GM23338 (cell line): ENCODE results near the gene GNG7. TPM values are rescaled to one million over a fixed set of nuclear protein-coding genes. Genes with fewer than 3 reads are reported as not detected.

Experiments
- ATAC-seq: fragments of 200-7000 bp; cut with Tn5 transposase; 3 replicates; pipeline ENCODE4 v1.9.1; 2020
- DNase-seq: peaks from one replicate; pipeline ENCODE4 v3.0.0-alpha.2; 2015; ENCODE audit warnings: low spot score
- H2AFZ ChIP-seq: fragments of 200-600 bp; sonication (generic); 2 replicates; pipeline ENCODE4 v1.8.0; 2016; ENCODE audit warnings: antibody characterized with exemption, mild to moderate bottlenecking, moderate library complexity
- H3F3A ChIP-seq: fragments of 200-600 bp; sonication (generic); replicated peaks from 2 replicates; pipeline ENCODE4 v1.8.0; 2017; ENCODE audit warnings: antibody characterized with exemption, mixed run types, low read depth
- H3K27ac ChIP-seq: fragments of 200-600 bp; sonication (generic); 2 replicates; pipeline ENCODE4 v1.6.1; 2016; ENCODE audit warnings: low read depth
- H3K27me3 ChIP-seq: fragments of 200-600 bp; sonication (generic); 2 replicates; pipeline ENCODE4 v1.8.0; 2016; ENCODE audit warnings: mild to moderate bottlenecking, mixed run types, moderate library complexity; ENCODE audit not compliant: insufficient read depth
- H3K36me3 ChIP-seq: fragments of 200-600 bp; sonication (generic); 2 replicates; pipeline ENCODE4 v1.8.0; 2016; ENCODE audit warnings: mild to moderate bottlenecking; ENCODE audit not compliant: insufficient read depth
- H3K4me1 ChIP-seq: fragments of 200-600 bp; sonication (generic); 2 replicates; pipeline ENCODE4 v1.8.0; 2016; ENCODE audit warnings: mild to moderate bottlenecking, moderate library complexity; ENCODE audit not compliant: insufficient read depth
- H3K4me2 ChIP-seq: fragments of 200-600 bp; sonication (generic); 2 replicates; pipeline ENCODE4 v1.7.1; 2017; ENCODE audit warnings: mixed run types
- H3K4me3 ChIP-seq: fragments of 200-600 bp; sonication (generic); 2 replicates; pipeline ENCODE4 v1.6.1; 2016; ENCODE audit warnings: mixed run types
- H3K79me2 ChIP-seq: fragments of 200-600 bp; sonication (generic); replicated peaks from 2 replicates; pipeline ENCODE4 v1.8.0; 2017; ENCODE audit warnings: mild to moderate bottlenecking; ENCODE audit not compliant: insufficient read depth
- H3K9me2 ChIP-seq: fragments of 200-600 bp; sonication (generic); 2 replicates; pipeline ENCODE4 v1.8.0; 2017; ENCODE audit not compliant: insufficient read depth
- H4K20me1 ChIP-seq: fragments of 200-600 bp; sonication (generic); replicated peaks from 2 replicates; pipeline ENCODE4 v1.8.0; 2017; ENCODE audit warnings: mild to moderate bottlenecking; ENCODE audit not compliant: insufficient read depth
- H3K27ac Mint-ChIP-seq: 2 replicates; pipeline ENCODE4 v1.8.0; 2020; ENCODE audit warnings: inconsistent platforms, mild to moderate bottlenecking, moderate library complexity, mixed read lengths
- H3K27me3 Mint-ChIP-seq: 3 replicates; pipeline ENCODE4 v1.8.0; 2022; ENCODE audit warnings: low read depth, mild to moderate bottlenecking, moderate library complexity, mixed read lengths, inconsistent platforms; ENCODE audit not compliant: insufficient read depth, poor library complexity
- H3K36me3 Mint-ChIP-seq: 3 replicates; pipeline ENCODE4 v1.8.0; 2021; ENCODE audit warnings: low read depth, mild to moderate bottlenecking, inconsistent platforms, moderate library complexity, mixed read lengths
- H3K4me1 Mint-ChIP-seq: 3 replicates; pipeline ENCODE4 v1.8.0; 2020; ENCODE audit warnings: mild to moderate bottlenecking, inconsistent platforms, mixed read lengths
- H3K4me3 Mint-ChIP-seq: 3 replicates; pipeline ENCODE4 v1.8.0; 2021; ENCODE audit warnings: moderate library complexity, mild to moderate bottlenecking, inconsistent platforms, mixed read lengths
- H3K9me3 Mint-ChIP-seq: 3 replicates; pipeline ENCODE4 v1.8.0; 2020; ENCODE audit warnings: moderate library complexity, mild to moderate bottlenecking, inconsistent platforms, mixed read lengths
- CREB1 ChIP-seq: fragments of 250-450 bp; sonication (Bioruptor Pico); IDR thresholded peaks from 2 replicates; pipeline ENCODE4 v1.5.0; 2020; ENCODE audit warnings: low read depth, mild to moderate bottlenecking, moderate library complexity
- CTCF ChIP-seq, 2 experiments: fragments of 200-600 bp in 1 of 2; sonication (generic) in 1 of 2; conservative IDR thresholded peaks; 2 replicates each; pipeline versions ENCODE4 v1.5.1 to v1.6.1; 2016 to 2017; ENCODE audit warnings: antibody characterized with exemption in 2 of 2, low read depth in 2 of 2, mild to moderate bottlenecking in 2 of 2, moderate library complexity in 1 of 2
- ETS1 ChIP-seq: IDR thresholded peaks from 2 replicates; pipeline ENCODE4 v1.6.1; 2016; ENCODE audit warnings: antibody characterized with exemption
- EZH2 ChIP-seq: fragments of 200-600 bp; sonication (generic); IDR thresholded peaks from one replicate; pipeline ENCODE4 v1.8.0; 2017; ENCODE audit warnings: antibody characterized with exemption, mild to moderate bottlenecking, low read depth; ENCODE audit not compliant: unreplicated experiment
- JUNB ChIP-seq: IDR thresholded peaks from one replicate; pipeline ENCODE4 v1.6.1; 2016; ENCODE audit warnings: antibody characterized with exemption; ENCODE audit not compliant: unreplicated experiment
- NANOG ChIP-seq: IDR thresholded peaks from 2 replicates; pipeline ENCODE4 v1.6.1; 2016; ENCODE audit warnings: antibody characterized with exemption, borderline replicate concordance
- POLR2AphosphoS5 ChIP-seq: IDR thresholded peaks from 2 replicates; pipeline ENCODE4 v1.6.1; 2016; ENCODE audit warnings: antibody characterized with exemption, low read depth
- STAT1 ChIP-seq: IDR thresholded peaks from one replicate; pipeline ENCODE4 v1.6.1; 2016; ENCODE audit warnings: antibody characterized with exemption; ENCODE audit not compliant: unreplicated experiment
- ZNF114 ChIP-seq: fragments of 250-450 bp; sonication (Bioruptor Pico); IDR thresholded peaks from 2 replicates; pipeline ENCODE4 v1.5.0; 2020; ENCODE audit warnings: mild to moderate bottlenecking, moderate library complexity
- ZNF331 ChIP-seq: fragments of 250-450 bp; sonication (Bioruptor Pico); IDR thresholded peaks from 2 replicates; pipeline ENCODE4 v1.5.0; 2020; ENCODE audit warnings: low read depth, mild to moderate bottlenecking, moderate library complexity
- polyA plus RNA-seq: library from polyadenylated mRNA; unstranded; fragments of >200 nt; fragmentation: Nextera tagmentation; extraction: Ambion mirVana; gene quantifications from 2 replicates; pipeline ENCODE4 v1.2.1, GENCODE V29; 2016
- total RNA-seq: library from RNA; depleted of rRNA; stranded (reverse); fragments of >200 nt; shearing (Covaris generic); gene quantifications from 2 replicates; pipeline ENCODE4 v1.2.3, GENCODE V29; 2014
- TF ChIP-seq, protein P1 (sequence below): IDR thresholded peaks from one replicate; pipeline ENCODE4 v1.6.1; 2018; ENCODE audit warnings: antibody characterized with exemption; ENCODE audit not compliant: unreplicated experiment
- TF ChIP-seq, protein P2 (sequence below): fragments of 250-450 bp; sonication (Bioruptor Pico); IDR thresholded peaks from 2 replicates; pipeline ENCODE4 v1.5.0; 2020; ENCODE audit warnings: mild to moderate bottlenecking, moderate library complexity

The GNG7 gene
- total and polyA plus RNA-seq, 2 experiments from 2014 or later: 5.1 to 5.4 TPM

DNA sequence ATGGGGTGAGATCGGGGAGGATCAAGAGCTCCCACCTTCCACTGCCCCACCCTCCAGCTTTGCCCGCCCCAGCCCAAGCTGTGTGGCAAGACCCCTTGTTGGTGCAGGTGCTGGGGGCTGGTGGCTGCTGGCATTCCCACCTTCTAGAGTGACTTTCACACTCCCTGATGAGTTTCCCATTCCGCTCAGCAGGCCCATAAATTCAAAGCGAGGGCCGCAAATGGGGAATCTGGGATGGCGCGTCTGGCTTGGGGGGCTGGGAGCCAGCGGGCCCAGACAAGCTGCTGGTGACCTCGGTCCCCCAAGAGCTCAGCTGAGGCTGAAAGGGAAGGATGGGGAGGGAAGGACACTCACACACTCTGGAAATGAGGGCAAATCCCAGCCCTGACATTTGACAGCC lies 116.3 kb downstream of the GNG7 start (continued):
- TF ChIP-seq CTCF (conservative IDR thresholded peaks at IDR 0.05; ENCODE audit: low read depth in 2 of 2) (no peak), STAT1 (no peak), ETS1 (no peak), EZH2 (no peak), CREB1 (CRISPR knock-in tag) (no peak), POLR2AphosphoS5 (no peak)

- Mint-ChIP-seq H3K27me3 (peaks cover 24% of the 10 kb centered on the region), H3K4me3 (no peak overlapping the region; the same call in 2 of the 3 replicates), H3K4me1 (peaks cover 29% of the 10 kb centered on the region), H3K9me3 (peaks cover 29% of the 10 kb centered on the region), H3K27ac (no peak overlapping the region), H3K36me3 (peaks cover 22% of the 10 kb centered on the region)
- Histone ChIP-seq H3K4me1 (peaks cover 31% of the 10 kb centered on the region), H3F3A (peaks cover 11% of the 10 kb centered on the region), H4K20me1 (no peaks in the 10 kb centered on the region), H3K79me2 (no peaks in the 10 kb centered on the region), H2AFZ (no peak overlapping the region), H3K27ac (no peak overlapping the region), H3K4me2 (no peak overlapping the region), H3K36me3 (no peaks in the 10 kb centered on the region), H3K4me3 (no peak overlapping the region), H3K27me3 (no peaks in the 10 kb centered on the region), H3K9me2 (no peaks in the 10 kb centered on the region)
- DNase-seq (no peak), ATAC-seq (no peak)
- no peak for TF ChIP-seq ZNF331 (CRISPR knock-in tag)
- TF ChIP-seq JUNB: no peak
- no peak for TF ChIP-seq STAT1
- no peak for TF ChIP-seq ETS1
- no peak for TF ChIP-seq CREB1 (CRISPR knock-in tag)
- TF ChIP-seq, protein P1, sequence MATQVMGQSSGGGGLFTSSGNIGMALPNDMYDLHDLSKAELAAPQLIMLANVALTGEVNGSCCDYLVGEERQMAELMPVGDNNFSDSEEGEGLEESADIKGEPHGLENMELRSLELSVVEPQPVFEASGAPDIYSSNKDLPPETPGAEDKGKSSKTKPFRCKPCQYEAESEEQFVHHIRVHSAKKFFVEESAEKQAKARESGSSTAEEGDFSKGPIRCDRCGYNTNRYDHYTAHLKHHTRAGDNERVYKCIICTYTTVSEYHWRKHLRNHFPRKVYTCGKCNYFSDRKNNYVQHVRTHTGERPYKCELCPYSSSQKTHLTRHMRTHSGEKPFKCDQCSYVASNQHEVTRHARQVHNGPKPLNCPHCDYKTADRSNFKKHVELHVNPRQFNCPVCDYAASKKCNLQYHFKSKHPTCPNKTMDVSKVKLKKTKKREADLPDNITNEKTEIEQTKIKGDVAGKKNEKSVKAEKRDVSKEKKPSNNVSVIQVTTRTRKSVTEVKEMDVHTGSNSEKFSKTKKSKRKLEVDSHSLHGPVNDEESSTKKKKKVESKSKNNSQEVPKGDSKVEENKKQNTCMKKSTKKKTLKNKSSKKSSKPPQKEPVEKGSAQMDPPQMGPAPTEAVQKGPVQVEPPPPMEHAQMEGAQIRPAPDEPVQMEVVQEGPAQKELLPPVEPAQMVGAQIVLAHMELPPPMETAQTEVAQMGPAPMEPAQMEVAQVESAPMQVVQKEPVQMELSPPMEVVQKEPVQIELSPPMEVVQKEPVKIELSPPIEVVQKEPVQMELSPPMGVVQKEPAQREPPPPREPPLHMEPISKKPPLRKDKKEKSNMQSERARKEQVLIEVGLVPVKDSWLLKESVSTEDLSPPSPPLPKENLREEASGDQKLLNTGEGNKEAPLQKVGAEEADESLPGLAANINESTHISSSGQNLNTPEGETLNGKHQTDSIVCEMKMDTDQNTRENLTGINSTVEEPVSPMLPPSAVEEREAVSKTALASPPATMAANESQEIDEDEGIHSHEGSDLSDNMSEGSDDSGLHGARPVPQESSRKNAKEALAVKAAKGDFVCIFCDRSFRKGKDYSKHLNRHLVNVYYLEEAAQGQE: no peak
- TF ChIP-seq, protein P2, sequence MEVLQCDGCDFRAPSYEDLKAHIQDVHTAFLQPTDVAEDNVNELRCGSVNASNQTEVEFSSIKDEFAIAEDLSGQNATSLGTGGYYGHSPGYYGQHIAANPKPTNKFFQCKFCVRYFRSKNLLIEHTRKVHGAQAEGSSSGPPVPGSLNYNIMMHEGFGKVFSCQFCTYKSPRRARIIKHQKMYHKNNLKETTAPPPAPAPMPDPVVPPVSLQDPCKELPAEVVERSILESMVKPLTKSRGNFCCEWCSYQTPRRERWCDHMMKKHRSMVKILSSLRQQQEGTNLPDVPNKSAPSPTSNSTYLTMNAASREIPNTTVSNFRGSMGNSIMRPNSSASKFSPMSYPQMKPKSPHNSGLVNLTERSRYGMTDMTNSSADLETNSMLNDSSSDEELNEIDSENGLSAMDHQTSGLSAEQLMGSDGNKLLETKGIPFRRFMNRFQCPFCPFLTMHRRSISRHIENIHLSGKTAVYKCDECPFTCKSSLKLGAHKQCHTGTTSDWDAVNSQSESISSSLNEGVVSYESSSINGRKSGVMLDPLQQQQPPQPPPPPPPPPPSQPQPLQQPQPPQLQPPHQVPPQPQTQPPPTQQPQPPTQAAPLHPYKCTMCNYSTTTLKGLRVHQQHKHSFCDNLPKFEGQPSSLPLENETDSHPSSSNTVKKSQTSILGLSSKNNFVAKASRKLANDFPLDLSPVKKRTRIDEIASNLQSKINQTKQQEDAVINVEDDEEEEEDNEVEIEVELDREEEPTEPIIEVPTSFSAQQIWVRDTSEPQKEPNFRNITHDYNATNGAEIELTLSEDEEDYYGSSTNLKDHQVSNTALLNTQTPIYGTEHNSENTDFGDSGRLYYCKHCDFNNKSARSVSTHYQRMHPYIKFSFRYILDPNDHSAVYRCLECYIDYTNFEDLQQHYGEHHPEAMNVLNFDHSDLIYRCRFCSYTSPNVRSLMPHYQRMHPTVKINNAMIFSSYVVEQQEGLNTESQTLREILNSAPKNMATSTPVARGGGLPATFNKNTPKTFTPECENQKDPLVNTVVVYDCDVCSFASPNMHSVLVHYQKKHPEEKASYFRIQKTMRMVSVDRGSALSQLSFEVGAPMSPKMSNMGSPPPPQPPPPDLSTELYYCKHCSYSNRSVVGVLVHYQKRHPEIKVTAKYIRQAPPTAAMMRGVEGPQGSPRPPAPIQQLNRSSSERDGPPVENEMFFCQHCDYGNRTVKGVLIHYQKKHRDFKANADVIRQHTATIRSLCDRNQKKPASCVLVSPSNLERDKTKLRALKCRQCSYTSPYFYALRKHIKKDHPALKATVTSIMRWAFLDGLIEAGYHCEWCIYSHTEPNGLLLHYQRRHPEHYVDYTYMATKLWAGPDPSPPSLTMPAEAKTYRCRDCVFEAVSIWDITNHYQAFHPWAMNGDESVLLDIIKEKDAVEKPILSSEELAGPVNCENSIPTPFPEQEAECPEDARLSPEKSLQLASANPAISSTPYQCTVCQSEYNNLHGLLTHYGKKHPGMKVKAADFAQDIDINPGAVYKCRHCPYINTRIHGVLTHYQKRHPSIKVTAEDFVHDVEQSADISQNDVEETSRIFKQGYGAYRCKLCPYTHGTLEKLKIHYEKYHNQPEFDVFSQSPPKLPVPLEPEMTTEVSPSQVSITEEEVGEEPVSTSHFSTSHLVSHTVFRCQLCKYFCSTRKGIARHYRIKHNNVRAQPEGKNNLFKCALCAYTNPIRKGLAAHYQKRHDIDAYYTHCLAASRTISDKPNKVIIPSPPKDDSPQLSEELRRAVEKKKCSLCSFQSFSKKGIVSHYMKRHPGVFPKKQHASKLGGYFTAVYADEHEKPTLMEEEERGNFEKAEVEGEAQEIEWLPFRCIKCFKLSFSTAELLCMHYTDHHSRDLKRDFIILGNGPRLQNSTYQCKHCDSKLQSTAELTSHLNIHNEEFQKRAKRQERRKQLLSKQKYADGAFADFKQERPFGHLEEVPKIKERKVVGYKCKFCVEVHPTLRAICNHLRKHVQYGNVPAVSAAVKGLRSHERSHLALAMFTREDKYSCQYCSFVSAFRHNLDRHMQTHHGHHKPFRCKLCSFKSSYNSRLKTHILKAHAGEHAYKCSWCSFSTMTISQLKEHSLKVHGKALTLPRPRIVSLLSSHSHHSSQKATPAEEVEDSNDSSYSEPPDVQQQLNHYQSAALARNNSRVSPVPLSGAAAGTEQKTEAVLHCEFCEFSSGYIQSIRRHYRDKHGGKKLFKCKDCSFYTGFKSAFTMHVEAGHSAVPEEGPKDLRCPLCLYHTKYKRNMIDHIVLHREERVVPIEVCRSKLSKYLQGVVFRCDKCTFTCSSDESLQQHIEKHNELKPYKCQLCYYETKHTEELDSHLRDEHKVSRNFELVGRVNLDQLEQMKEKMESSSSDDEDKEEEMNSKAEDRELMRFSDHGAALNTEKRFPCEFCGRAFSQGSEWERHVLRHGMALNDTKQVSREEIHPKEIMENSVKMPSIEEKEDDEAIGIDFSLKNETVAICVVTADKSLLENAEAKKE: no peak
- no peak for TF ChIP-seq ZNF114
- no peak for TF ChIP-seq EZH2
- TF ChIP-seq NANOG: no peak
Measured at GRCh38 chr19:2584002-2584401, 118.5 kb downstream of the GNG7 start.
